ENCODE data around the gene DNMT3A.

DNMT3A gene

DNA sequence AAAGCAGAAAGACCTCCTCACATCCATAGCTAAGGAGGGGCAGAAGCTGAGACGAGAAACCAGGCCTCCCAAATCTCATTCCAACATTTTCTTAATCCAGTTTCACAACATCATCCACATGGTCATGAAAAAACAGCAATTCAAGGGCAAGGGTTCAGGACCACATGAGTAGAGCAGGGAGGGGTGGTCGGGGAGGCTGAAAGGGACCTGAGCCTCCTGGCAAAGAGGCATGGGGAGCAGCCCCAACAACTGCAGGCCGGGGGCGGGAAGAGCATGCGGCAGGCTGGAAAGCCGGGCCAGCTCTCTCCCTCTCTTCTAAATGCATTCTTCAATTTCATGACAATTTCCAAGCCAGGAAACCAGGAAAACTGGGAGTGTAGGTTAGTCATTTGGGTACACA is 76.7 kb downstream of the DNMT3A start:
- H3K9me3 ChIP-seq (ENCODE audit: control insufficient read depth in 2 of 2, low read length in 2 of 2) = no peaks in the 10 kb centered on the region
- H3K27ac ChIP-seq (ENCODE audit: low read depth in 2 of 2, low read length in 2 of 2) = no peak overlapping the region
- H3K36me3 ChIP-seq (ENCODE audit: control insufficient read depth in 2 of 2, insufficient read depth in 2 of 2, low read length in 2 of 2) = peaks cover 10 to 18% of the 10 kb centered on the region in 2 donors
- H3K4me3 ChIP-seq (ENCODE audit: low read length in 2 of 2) = no peak overlapping the region
- H3K9ac ChIP-seq (ENCODE audit: low read depth in 1 of 2, low read length in 2 of 2) = no peak overlapping the region
- H3K27me3 ChIP-seq (ENCODE audit: control insufficient read depth in 2 of 2, insufficient read depth in 2 of 2, low read length in 2 of 2) = no peaks in the 10 kb centered on the region
- no peaks in the 10 kb centered on the region for H3K4me1 ChIP-seq (ENCODE audit: control insufficient read depth in 2 of 2, insufficient read depth in 2 of 2, low read length in 2 of 2)

- Histone ChIP-seq H3K4me1 (ENCODE audit: control insufficient read depth in 2 of 2, insufficient read depth in 2 of 2, low read length in 2 of 2) (no peaks in the 10 kb centered on the region), H3K27ac (ENCODE audit: low read depth in 2 of 2, low read length in 2 of 2) (no peak overlapping the region), H3K27me3 (ENCODE audit: control insufficient read depth in 2 of 2, insufficient read depth in 2 of 2, low read length in 2 of 2) (no peaks in the 10 kb centered on the region), H3K4me3 (ENCODE audit: low read length in 2 of 2) (no peak overlapping the region), H3K9ac (ENCODE audit: low read depth in 1 of 2, low read length in 2 of 2) (no peak overlapping the region), H3K9me3 (ENCODE audit: control insufficient read depth in 2 of 2, low read length in 2 of 2) (no peaks in the 10 kb centered on the region), H3K36me3 (ENCODE audit: control insufficient read depth in 2 of 2, insufficient read depth in 2 of 2, low read length in 2 of 2) (peaks cover 6 to 11% of the 10 kb centered on the region in 2 donors)
Observed at GRCh38 chr2:25262288-25262687, 79.4 kb downstream of the DNMT3A start.

GRCh38 chr2:25259737-25260124 is 82.0 kb downstream of the DNMT3A start:
- peaks cover 12 to 14% of the 10 kb centered on the region in 2 donors for H3K36me3 ChIP-seq (ENCODE audit: control insufficient read depth in 2 of 2, insufficient read depth in 2 of 2, low read length in 2 of 2)
- no peak overlapping the region for H3K27ac ChIP-seq (ENCODE audit: low read depth in 2 of 2, low read length in 2 of 2)
- no peaks in the 10 kb centered on the region for H3K4me1 ChIP-seq (ENCODE audit: control insufficient read depth in 2 of 2, insufficient read depth in 2 of 2, low read length in 2 of 2)
- no peaks in the 10 kb centered on the region for H3K27me3 ChIP-seq (ENCODE audit: control insufficient read depth in 2 of 2, insufficient read depth in 2 of 2, low read length in 2 of 2)
- H3K4me3 ChIP-seq (ENCODE audit: low read length in 2 of 2) = no peak overlapping the region
- no peaks in the 10 kb centered on the region for H3K9me3 ChIP-seq (ENCODE audit: control insufficient read depth in 2 of 2, low read length in 2 of 2)
- no peak overlapping the region for H3K9ac ChIP-seq (ENCODE audit: low read depth in 1 of 2, low read length in 2 of 2)

GRCh38 chr2:25258847-25259736 is 82.6 kb downstream of the DNMT3A start:
- Histone ChIP-seq H3K27me3 (ENCODE audit: control insufficient read depth in 2 of 2, insufficient read depth in 2 of 2, low read length in 2 of 2) (no peaks in the 10 kb centered on the region), H3K4me1 (ENCODE audit: control insufficient read depth in 2 of 2, insufficient read depth in 2 of 2, low read length in 2 of 2) (no peaks in the 10 kb centered on the region), H3K27ac (ENCODE audit: low read depth in 2 of 2, low read length in 2 of 2) (no peak overlapping the region), H3K9me3 (ENCODE audit: control insufficient read depth in 2 of 2, low read length in 2 of 2) (no peaks in the 10 kb centered on the region), H3K4me3 (ENCODE audit: low read length in 2 of 2) (no peak overlapping the region), H3K36me3 (ENCODE audit: control insufficient read depth in 2 of 2, insufficient read depth in 2 of 2, low read length in 2 of 2) (peaks cover 14% of the 10 kb centered on the region in 2 donors), H3K9ac (ENCODE audit: low read depth in 1 of 2, low read length in 2 of 2) (no peak overlapping the region)

DNA sequence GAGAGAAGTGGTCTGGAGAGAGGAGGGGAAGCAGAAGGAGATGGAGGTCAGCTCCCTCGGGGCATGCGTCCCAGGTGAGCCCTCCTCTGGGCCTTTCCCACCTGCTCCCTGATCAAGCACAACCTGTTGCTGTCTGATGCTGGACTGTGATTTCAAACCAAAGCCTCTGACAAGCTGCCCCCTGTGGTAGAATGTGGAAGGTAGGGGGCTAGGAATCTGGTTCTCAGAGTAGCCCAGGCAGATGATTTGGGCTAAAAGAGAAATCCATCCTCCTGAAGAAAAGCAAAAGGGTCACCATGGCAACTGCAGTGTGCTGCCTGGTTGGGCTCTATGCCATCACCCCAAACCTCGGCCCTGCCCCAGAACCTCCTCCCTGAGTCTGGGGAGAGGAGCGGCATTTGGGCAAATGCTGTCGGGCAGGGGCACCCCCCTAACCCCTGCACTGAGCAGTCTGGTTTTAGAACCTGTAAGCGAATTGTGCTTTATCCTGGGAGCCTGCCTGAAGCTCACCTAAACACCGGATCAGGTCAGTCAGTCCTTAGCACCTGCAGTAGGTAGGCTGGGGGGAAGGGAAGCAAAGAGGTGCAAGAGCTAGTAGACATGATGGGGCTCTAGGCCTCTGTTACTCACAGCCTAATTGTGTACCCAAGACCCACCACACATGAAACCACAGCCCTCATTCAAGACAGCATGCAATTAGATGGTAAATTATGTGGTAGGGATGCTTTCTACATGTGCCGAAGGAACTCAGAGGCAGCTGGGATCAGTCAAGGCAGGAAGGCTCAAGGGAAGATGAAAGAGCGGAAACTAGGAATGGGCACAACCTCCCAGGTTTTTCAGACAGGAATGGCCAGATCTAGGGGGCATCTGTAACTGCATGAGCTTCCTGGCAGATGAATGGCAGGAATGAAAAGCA is 83.5 kb downstream of the DNMT3A start:
- Histone ChIP-seq H3K4me3 (ENCODE audit: low read length in 2 of 2) (no peak overlapping the region), H3K9ac (ENCODE audit: low read depth in 1 of 2, low read length in 2 of 2) (no peak overlapping the region), H3K36me3 (ENCODE audit: control insufficient read depth in 2 of 2, insufficient read depth in 2 of 2, low read length in 2 of 2) (peaks cover 14% of the 10 kb centered on the region in 2 donors), H3K27me3 (ENCODE audit: control insufficient read depth in 2 of 2, insufficient read depth in 2 of 2, low read length in 2 of 2) (no peaks in the 10 kb centered on the region), H3K27ac (ENCODE audit: low read depth in 2 of 2, low read length in 2 of 2) (no peak overlapping the region), H3K9me3 (ENCODE audit: control insufficient read depth in 2 of 2, low read length in 2 of 2) (no peaks in the 10 kb centered on the region), H3K4me1 (ENCODE audit: control insufficient read depth in 2 of 2, insufficient read depth in 2 of 2, low read length in 2 of 2) (no peaks in the 10 kb centered on the region)

GRCh38 chr2:25257032-25257552 is 84.6 kb downstream of the DNMT3A start:
- no peaks in the 10 kb centered on the region for H3K27me3 ChIP-seq (ENCODE audit: control insufficient read depth in 2 of 2, insufficient read depth in 2 of 2, low read length in 2 of 2)
- peaks cover 14% of the 10 kb centered on the region in 2 donors for H3K36me3 ChIP-seq (ENCODE audit: control insufficient read depth in 2 of 2, insufficient read depth in 2 of 2, low read length in 2 of 2)
- no peak overlapping the region for H3K9ac ChIP-seq (ENCODE audit: low read depth in 1 of 2, low read length in 2 of 2)
- no peaks in the 10 kb centered on the region for H3K4me1 ChIP-seq (ENCODE audit: control insufficient read depth in 2 of 2, insufficient read depth in 2 of 2, low read length in 2 of 2)
- H3K9me3 ChIP-seq (ENCODE audit: control insufficient read depth in 2 of 2, low read length in 2 of 2) = no peaks in the 10 kb centered on the region
- H3K4me3 ChIP-seq (ENCODE audit: low read length in 2 of 2) = no peak overlapping the region
- H3K27ac ChIP-seq (ENCODE audit: low read depth in 2 of 2, low read length in 2 of 2) = peak overlapping the region in 1 of 2 donors; percentile 10

GRCh38 chr2:25256488-25256875 is 85.2 kb downstream of the DNMT3A start:
- Histone ChIP-seq H3K36me3 (ENCODE audit: control insufficient read depth in 2 of 2, insufficient read depth in 2 of 2, low read length in 2 of 2) (peaks cover 14% of the 10 kb centered on the region in 2 donors), H3K9ac (ENCODE audit: low read depth in 1 of 2, low read length in 2 of 2) (no peak overlapping the region), H3K27ac (ENCODE audit: low read depth in 2 of 2, low read length in 2 of 2) (no peak overlapping the region), H3K4me3 (ENCODE audit: low read length in 2 of 2) (no peak overlapping the region), H3K27me3 (ENCODE audit: control insufficient read depth in 2 of 2, insufficient read depth in 2 of 2, low read length in 2 of 2) (no peaks in the 10 kb centered on the region), H3K4me1 (ENCODE audit: control insufficient read depth in 2 of 2, insufficient read depth in 2 of 2, low read length in 2 of 2) (peaks cover 2 to 3% of the 10 kb centered on the region in 2 donors), H3K9me3 (ENCODE audit: control insufficient read depth in 2 of 2, low read length in 2 of 2) (no peaks in the 10 kb centered on the region)

DNA sequence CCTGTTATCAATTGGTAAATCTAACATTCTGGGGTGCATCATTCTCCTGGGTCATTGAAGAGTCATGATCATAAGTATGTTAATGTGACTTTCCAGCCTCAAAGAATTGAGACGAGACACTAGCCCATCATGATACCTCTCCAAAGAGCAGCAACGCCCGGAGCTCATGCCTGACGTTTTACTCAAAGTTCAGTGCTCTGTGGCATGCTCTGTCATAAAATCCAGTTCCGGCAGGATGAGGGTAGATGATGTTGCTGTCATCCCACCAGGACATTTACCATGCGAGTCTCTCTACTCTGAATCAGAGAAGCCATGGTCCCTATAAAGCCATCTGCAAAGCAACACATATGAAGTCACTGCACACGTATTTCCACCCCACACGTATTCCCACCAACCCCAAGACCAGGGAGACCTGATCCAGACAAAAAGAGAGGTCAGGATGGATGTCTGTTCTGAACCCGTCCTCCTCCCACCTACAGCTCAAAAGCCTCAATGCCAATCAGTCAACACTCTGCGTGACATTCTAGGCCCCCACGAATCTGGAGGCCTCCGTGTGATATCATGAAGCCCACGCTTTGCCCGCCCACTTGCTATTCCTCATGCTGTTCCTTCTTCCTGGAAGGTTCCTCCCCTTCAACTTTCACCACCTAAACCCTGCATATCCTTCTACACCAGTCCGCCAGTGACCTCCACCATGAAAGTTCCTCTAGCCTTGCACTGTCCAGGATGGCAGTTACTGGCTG is 85.8 kb downstream of the DNMT3A start:
- H3K4me3 ChIP-seq (ENCODE audit: low read length in 2 of 2) = no peak overlapping the region
- H3K36me3 ChIP-seq (ENCODE audit: control insufficient read depth in 2 of 2, insufficient read depth in 2 of 2, low read length in 2 of 2) = peaks cover 14% of the 10 kb centered on the region in 2 donors
- peaks cover 4 to 5% of the 10 kb centered on the region in 2 donors for H3K4me1 ChIP-seq (ENCODE audit: control insufficient read depth in 2 of 2, insufficient read depth in 2 of 2, low read length in 2 of 2)
- H3K27me3 ChIP-seq (ENCODE audit: control insufficient read depth in 2 of 2, insufficient read depth in 2 of 2, low read length in 2 of 2) = no peaks in the 10 kb centered on the region
- H3K9me3 ChIP-seq (ENCODE audit: control insufficient read depth in 2 of 2, low read length in 2 of 2) = no peaks in the 10 kb centered on the region
- H3K9ac ChIP-seq (ENCODE audit: low read depth in 1 of 2, low read length in 2 of 2) = no peak overlapping the region
- H3K27ac ChIP-seq (ENCODE audit: low read depth in 2 of 2, low read length in 2 of 2) = no peak overlapping the region

- H3K4me1 ChIP-seq (ENCODE audit: control insufficient read depth in 2 of 2, insufficient read depth in 2 of 2, low read length in 2 of 2) = peaks cover 4 to 5% of the 10 kb centered on the region in 2 donors
- no peak overlapping the region for H3K27ac ChIP-seq (ENCODE audit: low read depth in 2 of 2, low read length in 2 of 2)
Observed at GRCh38 chr2:25254961-25255360, 86.8 kb downstream of the DNMT3A start.

More at GRCh38 chr2:25254961-25255360, 86.8 kb downstream of the DNMT3A start:
- no peak overlapping the region for H3K9ac ChIP-seq (ENCODE audit: low read depth in 1 of 2, low read length in 2 of 2)
- no peaks in the 10 kb centered on the region for H3K27me3 ChIP-seq (ENCODE audit: control insufficient read depth in 2 of 2, insufficient read depth in 2 of 2, low read length in 2 of 2)
- no peaks in the 10 kb centered on the region for H3K9me3 ChIP-seq (ENCODE audit: control insufficient read depth in 2 of 2, low read length in 2 of 2)
- H3K4me3 ChIP-seq (ENCODE audit: low read length in 2 of 2) = no peak overlapping the region
- peaks cover 11% of the 10 kb centered on the region in 2 donors for H3K36me3 ChIP-seq (ENCODE audit: control insufficient read depth in 2 of 2, insufficient read depth in 2 of 2, low read length in 2 of 2)

All from mucosa of rectum (tissue), 2 donors.